OCI-LY1 (cell line): ENCODE data around the gene SGTB.

Experiments
- H2AFZ ChIP-seq: fragments of 200-600 bp; sonication (generic), shearing (Covaris generic); 2 replicates; pipeline ENCODE4 v1.6.0; 2014; ENCODE audit warnings: antibody characterized with exemption, mild to moderate bottlenecking, low read length
- H3F3A ChIP-seq: fragments of 200-600 bp; sonication (generic), shearing (Covaris generic); 2 replicates; pipeline ENCODE4 v1.6.0; 2014; ENCODE audit warnings: mild to moderate bottlenecking, antibody characterized with exemption, low read length, moderate library complexity; ENCODE audit not compliant: insufficient read depth
- H3K27ac ChIP-seq: fragments of 200-600 bp; sonication (generic); 2 replicates; pipeline ENCODE4 v1.5.1; 2014; ENCODE audit warnings: low read length, mixed run types, mild to moderate bottlenecking, low read depth; ENCODE audit not compliant: poor library complexity, severe bottlenecking
- H3K27me3 ChIP-seq: fragments of 200-600 bp; sonication (generic); 2 replicates; pipeline ENCODE4 v1.6.0; 2014; ENCODE audit warnings: antibody characterized with exemption, mild to moderate bottlenecking, low read length, moderate library complexity; ENCODE audit not compliant: insufficient read depth
- H3K36me3 ChIP-seq: fragments of 200-600 bp; sonication (generic); 2 replicates; pipeline ENCODE4 v1.6.1; 2014; ENCODE audit warnings: mild to moderate bottlenecking, antibody characterized with exemption, low read length, moderate library complexity, mixed read lengths; ENCODE audit not compliant: insufficient read depth
- H3K4me1 ChIP-seq: fragments of 200-600 bp; sonication (generic); 2 replicates; pipeline ENCODE4 v1.5.1; 2014; ENCODE audit warnings: mild to moderate bottlenecking, low read length, moderate library complexity; ENCODE audit not compliant: insufficient read depth, severe bottlenecking
- H3K4me2 ChIP-seq: fragments of 200-600 bp; sonication (generic), shearing (Covaris generic); 2 replicates; pipeline ENCODE4 v1.6.1; 2014; ENCODE audit warnings: low read length
- H3K4me3 ChIP-seq: fragments of 200-600 bp; sonication (generic); 2 replicates; pipeline ENCODE4 v1.5.1; 2014; ENCODE audit warnings: low read length, low read depth, mild to moderate bottlenecking, mixed read lengths; ENCODE audit not compliant: poor library complexity, severe bottlenecking
- H3K79me2 ChIP-seq: fragments of 200-600 bp; shearing (Covaris generic); 2 replicates; pipeline ENCODE4 v1.6.1; 2016; ENCODE audit warnings: mixed run types, low read length, mixed read lengths; ENCODE audit not compliant: insufficient read depth
- H3K9ac ChIP-seq: fragments of 200-600 bp; sonication (generic), shearing (Covaris generic); 2 replicates; pipeline ENCODE4 v1.6.1; 2014; ENCODE audit warnings: mild to moderate bottlenecking, low read length, mixed read lengths
- H3K9me2 ChIP-seq: fragments of 200-600 bp; sonication (generic), shearing (Covaris generic); 2 replicates; pipeline ENCODE4 v1.6.1; 2014; ENCODE audit warnings: low read depth, mild to moderate bottlenecking, low read length, mixed read lengths
- H3K9me3 ChIP-seq: fragments of 200-600 bp; shearing (Covaris generic); 2 replicates; pipeline ENCODE4 v1.6.1; 2014; ENCODE audit warnings: low read length, mixed read lengths
- H4K20me1 ChIP-seq: fragments of 200-600 bp; sonication (generic), shearing (Covaris generic); 2 replicates; pipeline ENCODE4 v1.6.0; 2016; ENCODE audit warnings: mild to moderate bottlenecking, low read length; ENCODE audit not compliant: insufficient read depth
- CTCF ChIP-seq: fragments of 200-600 bp; sonication (generic), shearing (Covaris generic); IDR thresholded peaks from 2 replicates; pipeline ENCODE4 v1.5.1; 2017; ENCODE audit warnings: mild to moderate bottlenecking, antibody characterized with exemption, low read length, moderate library complexity, mixed read lengths
- EZH2 ChIP-seq: fragments of 200-600 bp; sonication (generic), shearing (Covaris generic); IDR thresholded peaks from 2 replicates; pipeline ENCODE4 v1.8.0; 2017; ENCODE audit warnings: borderline replicate concordance, mixed run types, mild to moderate bottlenecking, antibody characterized with exemption, low read length, moderate library complexity, mixed read lengths

Gene SGTB

GRCh38 chr5:65721720-65722574 lies at the start of gene SGTB, which contains the start of gene NLN:
Gene SGTB, minus strand, starts transcription at chr5:65722109. Its CDS starts 1,302 bp downstream, at chr5:65720807.
Gene NLN, plus strand, starts transcription at chr5:65722205. Its CDS starts 169 bp downstream, at chr5:65722374.
- Histone ChIP-seq H3K4me2 (peak within 1 kb of the TSS; percentile 96), H3K27me3 (no peaks in the 10 kb centered on the region), H3K4me1 (peaks cover 32% of the 10 kb centered on the region), H3F3A (no peaks in the 10 kb centered on the region), H4K20me1 (no peaks in the 10 kb centered on the region), H3K9ac (peak within 1 kb of the TSS; percentile 81), H3K79me2 (peaks cover 17% of the 10 kb centered on the region; the same call in 1 of the 2 replicates), H3K27ac (peak within 1 kb of the TSS; percentile 56), H3K36me3 (peaks cover 13% of the 10 kb centered on the region; the same call in 1 of the 2 replicates), H3K4me3 (peak within 1 kb of the TSS; percentile 92), H3K9me3 (no peaks in the 10 kb centered on the region), H3K9me2 (no peaks in the 10 kb centered on the region), H2AFZ (peak within 1 kb of the TSS; percentile 70)
- TF ChIP-seq EZH2 (no peak), CTCF (no peak)

GRCh38 chr5:65771266-65771665 lies 49.4 kb upstream of the SGTB start:
- H3K4me3 ChIP-seq: no peak overlapping the region
- no peaks in the 10 kb centered on the region for H3K9me2 ChIP-seq
- H3K4me2 ChIP-seq: no peak overlapping the region
- H2AFZ ChIP-seq: no peak overlapping the region
- no peak for TF ChIP-seq EZH2
- no peak for TF ChIP-seq CTCF
- no peaks in the 10 kb centered on the region for H3K27me3 ChIP-seq
- H3K9ac ChIP-seq: no peak overlapping the region
- no peaks in the 10 kb centered on the region for H4K20me1 ChIP-seq
- H3F3A ChIP-seq: no peaks in the 10 kb centered on the region
- no peaks in the 10 kb centered on the region for H3K4me1 ChIP-seq
- H3K79me2 ChIP-seq: no peaks in the 10 kb centered on the region
- peaks cover 9% of the 10 kb centered on the region for H3K36me3 ChIP-seq
- no peaks in the 10 kb centered on the region for H3K9me3 ChIP-seq
- H3K27ac ChIP-seq: no peak overlapping the region

- Histone ChIP-seq H3K9ac (no peak overlapping the region), H3K36me3 (peaks cover 16% of the 10 kb centered on the region), H3K27ac (no peak overlapping the region), H3K4me3 (no peak overlapping the region), H2AFZ (no peak overlapping the region), H3K9me2 (no peaks in the 10 kb centered on the region), H3K4me2 (no peak overlapping the region), H4K20me1 (no peaks in the 10 kb centered on the region), H3K79me2 (no peaks in the 10 kb centered on the region), H3K4me1 (no peaks in the 10 kb centered on the region), H3F3A (no peaks in the 10 kb centered on the region), H3K9me3 (no peaks in the 10 kb centered on the region), H3K27me3 (no peaks in the 10 kb centered on the region)
- TF ChIP-seq EZH2: no peak
- no peak for TF ChIP-seq CTCF
These were observed 47.6 kb upstream of the SGTB start for GRCh38 chr5:65769539-65769938.
